Neural progenitor cell (in vitro differentiated cells): Measurements from ENCODE around the gene BPIFB2.

ENCODE experiments used
- CTCF ChIP-seq: fragments of 200-600 bp; sonication (generic); IDR thresholded peaks from 2 replicates; pipeline ENCODE4 v1.5.1; 2017; ENCODE audit warnings: antibody characterized with exemption, mild to moderate bottlenecking
- EZH2 ChIP-seq: fragments of 200-600 bp; sonication (generic); IDR thresholded peaks from 2 replicates; pipeline ENCODE4 v1.6.1; 2017; ENCODE audit warnings: antibody characterized with exemption, mild to moderate bottlenecking, moderate library complexity

GRCh38 chr20:33030076-33030475 is 22.6 kb downstream of the BPIFB2 start:
- TF ChIP-seq CTCF (no peak), EZH2 (no peak)
